Muscle of back (tissue), 11 donors: ENCODE data around the gene ANKRD33B. TPM values are rescaled to one million over a fixed set of nuclear protein-coding genes. Genes with fewer than 3 reads are reported as not detected.
A peak's percentile ranks its signal among the peaks of the same experiment; 100 is the strongest.

Source experiments
- DNase-seq, 3 donors: peaks; one replicate each; pipeline versions ENCODE4 v3.0.0 to v3.0.0-alpha.2; 2013
- polyA plus RNA-seq, 10 donors: library from polyadenylated mRNA; unstranded; fragments of 120-200 nt; gene quantifications; one replicate each; pipeline ENCODE4 v1.2.1, GENCODE V29; 2013; ENCODE audit not compliant: insufficient read length in 10 of 10

The ANKRD33B gene
- polyA plus RNA-seq, 10 donors, result 1.0 to 3.1 (median 2.0) TPM

- DNase-seq, result peak in 1 of 3 donors; percentile 67
Observed at GRCh38 chr5:10691826-10692785, 128.2 kb downstream of the ANKRD33B start.

DNA sequence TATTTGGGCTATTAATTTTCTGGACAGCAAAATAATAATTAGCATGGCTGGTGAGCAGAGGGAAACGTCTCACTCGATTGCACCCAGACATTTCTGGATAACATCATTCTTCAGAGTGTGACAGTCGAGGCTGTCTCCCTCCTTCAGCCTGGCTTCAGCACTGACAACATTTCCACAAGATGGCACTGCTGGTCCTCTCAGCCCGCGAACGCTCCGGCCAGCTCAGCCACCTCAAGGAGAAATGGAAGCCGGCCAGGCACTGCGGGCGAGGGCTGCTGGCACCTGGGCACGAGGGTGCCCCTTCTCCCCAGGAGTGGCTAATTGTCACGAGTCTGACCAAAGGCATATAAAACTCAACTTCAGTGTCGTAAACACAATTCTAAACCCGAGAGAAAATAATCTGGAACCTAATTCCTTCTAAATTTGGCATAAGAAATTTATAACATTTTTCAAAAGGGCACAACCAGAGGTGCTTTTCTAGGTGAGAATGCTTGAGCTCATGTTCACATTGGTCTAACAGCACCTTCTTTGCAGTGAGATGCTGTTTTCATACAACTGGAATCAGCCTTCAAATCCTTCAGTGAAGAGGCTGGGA, 131.3 kb downstream of the ANKRD33B start:
- DNase-seq, result peak in 2 of 3 donors; percentile 42 to 53

GRCh38 chr5:10695759-10696543, 132.1 kb downstream of the ANKRD33B start:
- DNase-seq, result no peak

GRCh38 chr5:10699281-10699874, 135.5 kb downstream of the ANKRD33B start:
- DNase-seq, result no peak

- no peak for DNase-seq
Observed at GRCh38 chr5:10699987-10700386, 136.1 kb downstream of the ANKRD33B start.

DNA sequence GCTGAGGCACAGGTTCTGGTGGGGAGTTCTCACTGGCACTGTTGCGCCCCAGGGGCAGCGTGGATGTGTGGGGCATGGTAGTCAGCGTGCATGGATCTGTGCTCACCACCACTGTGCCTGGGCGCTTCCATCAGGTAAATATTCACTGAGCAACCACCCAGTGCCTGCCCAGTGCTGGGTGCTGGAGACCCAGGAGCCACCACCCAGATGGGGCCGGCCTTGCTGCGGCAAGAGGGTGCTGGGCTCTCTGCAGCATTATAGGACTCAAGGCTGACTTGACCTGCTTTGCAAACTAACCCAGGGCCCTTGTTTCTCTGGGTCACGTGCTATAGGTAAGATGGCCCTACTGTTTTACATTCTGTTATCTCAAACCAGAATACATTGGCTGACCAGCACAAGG, 136.6 kb downstream of the ANKRD33B start:
- no peak for DNase-seq

GRCh38 chr5:10701567-10702039, 137.7 kb downstream of the ANKRD33B start:
- peak; percentile 23 to 43 (median 40) for DNase-seq

DNA sequence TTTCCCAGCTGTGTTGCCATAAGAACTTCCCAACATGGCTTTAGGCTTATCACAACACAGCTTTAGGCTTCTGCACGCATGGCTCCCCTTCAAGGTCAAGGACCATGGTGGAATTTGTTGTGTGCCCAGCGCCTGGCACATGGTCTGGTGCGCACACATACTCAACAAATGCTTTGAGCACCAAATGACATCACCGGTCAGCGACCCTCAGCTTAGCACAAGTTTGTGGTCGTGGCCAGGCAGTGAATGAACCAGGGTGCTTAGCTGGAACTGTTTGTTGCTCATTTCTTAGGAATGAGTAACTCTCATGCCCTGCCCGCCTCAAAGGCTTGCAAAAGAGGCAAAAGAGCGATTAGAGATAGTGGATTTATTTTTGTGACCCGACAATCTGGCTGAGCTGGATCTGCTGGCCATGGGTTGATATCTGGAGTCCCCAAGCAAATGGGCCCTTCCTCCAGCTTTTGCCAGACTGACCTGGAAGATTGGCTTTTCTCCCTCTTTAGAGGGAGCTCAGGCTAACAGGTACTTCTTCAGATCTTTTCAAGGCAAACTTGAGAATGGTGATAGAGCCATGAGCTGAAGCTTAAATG, 138.3 kb downstream of the ANKRD33B start:
- DNase-seq, result peak in 1 of 3 donors; percentile 29

DNA sequence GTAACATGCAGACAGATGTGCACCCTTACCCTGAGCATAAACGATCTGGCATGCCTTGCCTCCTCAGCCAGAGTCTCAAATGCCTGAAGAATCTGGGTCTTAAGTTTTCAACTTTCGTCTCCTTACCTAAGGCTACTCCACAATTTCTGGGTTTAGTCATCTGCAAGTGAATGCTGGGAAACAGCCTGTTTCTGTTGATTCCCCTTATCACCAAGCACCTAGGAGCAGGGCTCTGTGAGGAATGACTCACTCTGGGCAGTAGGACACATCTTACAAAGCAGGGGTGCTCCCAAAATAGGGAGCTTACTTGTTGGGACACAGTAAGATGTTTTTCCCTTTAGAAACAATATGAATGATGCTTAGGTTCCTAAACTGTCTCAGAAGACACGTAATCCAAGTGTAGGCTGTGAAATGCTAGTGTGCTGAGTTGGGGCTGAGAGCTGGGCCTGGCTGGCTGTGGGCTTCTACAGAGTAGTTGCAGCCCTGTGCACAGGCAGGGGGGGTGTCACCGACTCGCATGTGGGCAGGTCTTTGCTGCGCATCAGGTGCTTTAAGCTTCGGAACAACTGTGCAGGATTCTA, 139.1 kb downstream of the ANKRD33B start:
- no peak for DNase-seq

- no peak for DNase-seq
Observed at GRCh38 chr5:10703676-10704075, 139.8 kb downstream of the ANKRD33B start.

GRCh38 chr5:10704949-10705621, 141.2 kb downstream of the ANKRD33B start:
- DNase-seq, result no peak

- no peak for DNase-seq
Observed at GRCh38 chr5:10705747-10706146, 141.9 kb downstream of the ANKRD33B start.

DNA sequence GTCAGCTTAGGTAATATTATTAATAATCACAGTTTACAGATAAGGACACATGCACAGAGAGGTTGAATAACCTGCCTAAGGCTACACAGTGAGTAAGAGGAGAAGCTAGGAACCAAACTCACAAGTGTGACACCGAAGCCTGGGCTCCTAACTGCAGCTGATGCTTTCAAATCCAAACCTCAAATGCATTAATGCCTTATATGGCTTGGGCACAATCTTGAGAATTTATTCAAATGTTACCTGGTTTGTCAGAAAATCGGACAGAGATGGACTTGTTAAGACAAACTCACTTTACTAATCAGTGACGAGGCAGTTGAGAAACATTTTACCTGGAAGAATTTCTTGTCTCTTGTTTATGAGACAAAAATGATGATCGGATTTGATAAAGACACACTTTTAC, 142.5 kb downstream of the ANKRD33B start:
- no peak for DNase-seq

Other genes starting within 250 kb of the ANKRD33B start
- gene MARCHF6, start 210.4 kb upstream of the ANKRD33B start, polyA plus RNA-seq, result 100 to 1,000 TPM in 5 of 10 donors, 10 to 100 TPM in 5; 81.2 to 128 (median 99.7) TPM
- gene ROPN1L, start 122.2 kb upstream of the ANKRD33B start, polyA plus RNA-seq, result under 1 TPM in 3 of 10 donors, not detected in 7; 0.11 to 0.27 (median 0.16) TPM
- gene DAP, start 197.2 kb downstream of the ANKRD33B start, polyA plus RNA-seq, result 10 to 100 TPM; 42.7 to 75.7 (median 58.8) TPM